GM10847 (cell line): ENCODE results near the gene TNIP1.

Source experiments
- POLR2A ChIP-seq: IDR thresholded peaks from 2 replicates; pipeline ENCODE4 v1.6.1; 2011; ENCODE audit not compliant: insufficient read length; ENCODE audit errors: extremely low read depth

TNIP1 gene

GRCh38 chr5:151078490-151079262 lies 2.2 kb downstream of the TNIP1 start:
- TF ChIP-seq POLR2A, result peak; percentile 31

- no peak for TF ChIP-seq POLR2A
These were observed 2.9 kb downstream of the TNIP1 start for GRCh38 chr5:151077967-151078366.

DNA sequence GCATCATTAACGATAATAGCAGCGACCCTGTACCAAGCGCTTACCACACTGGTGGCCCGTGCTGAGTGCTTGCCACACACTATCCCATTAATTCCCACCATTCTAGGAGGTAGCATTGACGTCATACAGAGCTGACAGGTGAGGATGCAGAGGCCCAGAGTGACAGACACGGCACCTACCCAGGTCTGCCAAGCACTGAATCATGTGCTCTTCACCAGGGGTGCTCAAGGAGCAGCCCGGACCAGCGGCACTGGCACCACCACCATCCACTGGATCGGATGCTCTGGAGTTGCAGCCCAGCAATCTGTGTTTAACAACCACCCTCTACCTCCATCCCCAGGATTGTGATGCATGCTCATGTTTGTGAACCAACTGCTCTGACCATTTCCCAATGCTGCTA lies 3.4 kb downstream of the TNIP1 start:
- TF ChIP-seq POLR2A, result no peak

DNA sequence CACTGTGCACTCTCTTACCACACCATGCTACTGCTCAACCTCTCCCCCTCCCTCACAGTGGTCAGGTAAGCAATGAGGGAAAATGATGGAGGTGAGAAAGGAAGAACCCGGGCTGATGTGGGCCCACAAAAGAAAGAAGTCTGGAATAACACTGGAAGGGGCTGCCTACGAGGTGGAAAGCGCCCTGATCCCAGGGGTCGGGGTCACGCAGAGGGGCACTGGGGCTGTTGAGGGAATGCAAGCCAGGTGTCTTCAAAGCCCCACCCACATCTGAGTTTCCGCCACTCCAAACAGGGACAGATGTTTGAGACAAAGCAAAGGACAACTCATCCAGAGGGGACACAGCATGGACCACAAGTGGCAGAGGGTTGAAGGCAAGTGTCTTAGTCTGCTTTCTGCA lies 4.2 kb downstream of the TNIP1 start:
- no peak for TF ChIP-seq POLR2A

GRCh38 chr5:151075698-151076331 lies 5.0 kb downstream of the TNIP1 start:
- TF ChIP-seq POLR2A, result no peak

DNA sequence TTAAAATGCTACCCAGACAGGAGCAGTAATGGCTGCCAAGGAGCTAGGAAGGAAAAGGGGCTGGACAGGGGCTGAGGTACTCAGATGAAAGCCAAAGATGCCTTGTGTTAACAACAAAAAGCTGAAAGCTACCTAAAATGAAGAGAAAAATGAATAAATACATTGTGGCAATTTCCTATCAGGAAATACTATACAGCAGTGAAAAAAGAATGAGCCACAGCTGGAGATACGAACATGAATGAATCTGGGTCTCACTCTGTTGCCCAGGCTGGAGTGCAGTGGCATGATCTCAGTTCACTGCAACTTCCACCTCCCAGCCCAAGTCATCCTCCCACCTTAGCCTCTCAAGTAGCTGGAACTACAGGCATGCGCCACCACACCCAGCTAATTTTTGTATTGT lies 6.3 kb downstream of the TNIP1 start:
- no peak for TF ChIP-seq POLR2A

DNA sequence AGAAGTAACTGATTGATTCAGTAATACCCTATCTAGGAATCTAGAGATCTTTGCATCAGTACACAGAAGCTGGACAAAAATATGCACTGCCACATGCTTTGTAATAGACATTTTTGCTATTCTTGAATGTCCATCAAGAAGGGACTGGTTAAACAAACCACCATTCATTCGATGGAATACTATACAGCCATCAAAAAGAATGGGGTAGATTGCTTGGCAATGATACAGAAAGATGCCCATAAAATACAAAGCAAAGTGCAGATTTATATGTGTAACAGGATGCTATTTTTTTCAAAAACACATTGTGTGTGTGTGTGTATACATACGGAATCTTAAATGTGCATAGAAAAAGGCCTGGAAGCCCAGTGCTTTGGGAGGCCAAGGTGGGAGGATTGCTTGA lies 7.6 kb downstream of the TNIP1 start:
- no peak for TF ChIP-seq POLR2A

- no peak for TF ChIP-seq POLR2A
These were observed 8.2 kb downstream of the TNIP1 start for GRCh38 chr5:151072630-151073025.

- TF ChIP-seq POLR2A, result no peak
These were observed 8.8 kb downstream of the TNIP1 start for GRCh38 chr5:151071848-151072629.

- no peak for TF ChIP-seq POLR2A
These were observed 9.8 kb downstream of the TNIP1 start for GRCh38 chr5:151071021-151071420.

GRCh38 chr5:151070449-151070848 lies 10.4 kb downstream of the TNIP1 start:
- TF ChIP-seq POLR2A, result no peak

DNA sequence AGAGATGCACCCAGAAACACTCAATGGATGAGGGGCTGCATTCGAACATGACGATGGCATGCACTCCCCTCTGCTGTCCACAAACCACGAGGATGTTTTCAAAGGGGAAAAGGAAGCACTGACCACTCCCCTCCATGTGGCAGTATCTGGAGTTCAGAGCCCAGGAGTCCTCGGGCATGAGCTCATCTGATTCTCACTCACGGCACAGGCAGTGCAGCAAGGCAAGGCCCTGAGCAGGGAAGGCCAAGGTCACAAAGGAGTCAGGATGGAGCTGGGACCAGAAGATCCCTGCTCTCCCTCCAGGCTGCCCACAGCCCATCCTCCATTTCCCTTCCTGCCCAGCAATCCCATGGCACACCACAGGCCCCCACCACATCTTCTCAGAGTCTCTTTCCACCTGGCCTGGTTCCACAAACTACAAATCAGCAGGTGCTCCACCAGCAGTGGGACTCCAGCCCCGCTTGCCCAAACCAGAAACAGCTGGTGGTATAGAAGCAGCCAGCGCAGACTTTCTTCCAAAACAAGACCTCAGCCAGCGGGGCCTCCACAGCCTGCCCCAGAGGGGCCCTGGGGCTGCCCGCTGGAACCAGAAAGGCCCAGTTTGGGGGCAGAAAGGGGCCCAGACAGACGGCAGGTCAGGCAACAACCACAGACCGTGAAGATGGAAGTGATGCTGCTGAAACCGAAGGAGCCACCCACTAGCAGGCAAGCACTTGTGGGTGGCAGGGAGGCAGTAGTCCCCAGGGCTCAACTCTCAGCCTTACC lies 12.2 kb downstream of the TNIP1 start:
- TF ChIP-seq POLR2A, result no peak

DNA sequence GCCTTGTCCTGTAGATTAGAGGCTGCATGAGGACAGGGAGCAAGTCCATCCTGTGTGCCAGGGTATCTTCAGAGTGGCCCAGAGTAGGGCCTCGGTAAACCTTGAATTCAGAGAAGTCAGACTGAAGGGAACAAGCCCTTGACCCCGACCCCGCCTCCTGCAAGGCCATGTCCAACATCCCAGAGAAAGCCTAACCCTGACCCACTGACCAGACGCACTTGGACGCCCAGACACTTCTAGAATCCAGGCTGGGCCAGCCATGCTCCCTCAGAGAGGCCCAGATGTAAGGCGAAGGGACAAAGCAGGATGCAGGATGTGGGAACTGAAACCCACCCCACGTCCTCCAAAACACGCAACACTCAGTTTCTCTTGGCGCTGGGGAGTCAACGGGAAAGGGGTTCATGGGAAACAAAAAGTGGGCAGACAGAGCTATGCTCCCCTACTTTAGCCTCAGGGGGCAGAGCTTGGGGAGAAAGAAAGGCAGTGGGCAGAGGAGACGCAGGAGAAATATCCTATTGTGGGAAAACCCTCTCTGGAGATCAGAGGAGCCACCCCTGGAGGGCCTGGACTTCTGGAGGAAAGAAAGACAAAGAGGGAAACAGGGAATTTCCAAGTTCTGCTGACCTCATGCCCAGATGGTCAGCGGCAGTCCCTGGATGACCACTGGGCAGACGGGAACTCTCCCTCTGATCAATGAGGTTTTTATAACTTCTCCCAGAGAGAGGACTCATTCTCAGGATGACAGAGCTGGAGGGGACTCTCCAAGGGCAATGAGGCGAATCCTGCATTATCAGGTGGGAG lies 13.0 kb downstream of the TNIP1 start:
- no peak for TF ChIP-seq POLR2A

- TF ChIP-seq POLR2A, result no peak
These were observed 13.9 kb downstream of the TNIP1 start for GRCh38 chr5:151066920-151067319.
